ENCODE measurements around the gene NUCB1. TPM values are rescaled to one million over a fixed set of nuclear protein-coding genes. Genes with fewer than 3 reads are reported as not detected.
"Not testable (repeated sequence)": the region's sequence is repeated elsewhere in the genome, so short reads cannot be mapped to it uniquely, and the experiment has no call there.

NUCB1 gene
- total RNA-seq, 1 donor from 2014 or later: 160 TPM

- DNase-seq (ENCODE audit: low spot score): no peak
Measured at GRCh38 chr19:48905664-48906063, 5.6 kb downstream of the NUCB1 start.

GRCh38 chr19:48906324-48906723 lies 6.2 kb downstream of the NUCB1 start:
- DNase-seq (ENCODE audit: low spot score): no peak

GRCh38 chr19:48907671-48908070 lies 7.6 kb downstream of the NUCB1 start:
- no peak for DNase-seq (ENCODE audit: low spot score)

GRCh38 chr19:48909424-48910077 lies 9.4 kb downstream of the NUCB1 start:
- not testable (repeated sequence) for DNase-seq (ENCODE audit: low spot score)

- no peak for DNase-seq (ENCODE audit: low spot score)
Measured at GRCh38 chr19:48910803-48911202, 10.7 kb downstream of the NUCB1 start.

- no peak for DNase-seq (ENCODE audit: low spot score)
Measured at GRCh38 chr19:48913114-48913889, 13.2 kb downstream of the NUCB1 start.

- no peak for DNase-seq (ENCODE audit: low spot score)
Measured at GRCh38 chr19:48914181-48914580, 14.1 kb downstream of the NUCB1 start.

GRCh38 chr19:48915757-48916156 lies 15.6 kb downstream of the NUCB1 start:
- DNase-seq (ENCODE audit: low spot score): no peak

- DNase-seq (ENCODE audit: low spot score): no peak
Measured at GRCh38 chr19:48918071-48918470, 18.0 kb downstream of the NUCB1 start.

GRCh38 chr19:48918801-48919247 lies 18.7 kb downstream of the NUCB1 start:
- no peak for DNase-seq (ENCODE audit: low spot score)

- DNase-seq (ENCODE audit: low spot score): not testable (repeated sequence)
Measured at GRCh38 chr19:48919271-48919670, 19.2 kb downstream of the NUCB1 start.

- DNase-seq (ENCODE audit: low spot score): no peak
Measured at GRCh38 chr19:48920949-48921348, 20.8 kb downstream of the NUCB1 start.

GRCh38 chr19:48921721-48922500 lies 21.8 kb downstream of the NUCB1 start:
- no peak for DNase-seq (ENCODE audit: low spot score)

- DNase-seq (ENCODE audit: low spot score): no peak
Measured at GRCh38 chr19:48922548-48923490, 22.7 kb downstream of the NUCB1 start.

- DNase-seq (ENCODE audit: low spot score): peak; percentile 57
Measured at GRCh38 chr19:48925240-48925843, 25.2 kb downstream of the NUCB1 start.

GRCh38 chr19:48925890-48926289 lies 25.8 kb downstream of the NUCB1 start:
- DNase-seq (ENCODE audit: low spot score): not testable (repeated sequence)

GRCh38 chr19:48926909-48927308 lies 26.8 kb downstream of the NUCB1 start:
- peak; percentile 72 for DNase-seq (ENCODE audit: low spot score)

GRCh38 chr19:48927692-48928091 lies 27.6 kb downstream of the NUCB1 start:
- DNase-seq (ENCODE audit: low spot score): not testable (repeated sequence)

GRCh38 chr19:48928164-48929025 lies 28.3 kb downstream of the NUCB1 start:
- DNase-seq (ENCODE audit: low spot score): peak; percentile 38
